Subcutaneous abdominal adipose tissue (tissue), 5 donors: Measurements from ENCODE around the gene LSMEM2.

Experiments used
- H3K27ac ChIP-seq: one replicate; pipeline ENCODE4 v1.7.0; 2013; ENCODE audit warnings: low read depth, mild to moderate bottlenecking, inconsistent platforms, low read length, moderate library complexity
- H3K27me3 ChIP-seq, 5 donors: one replicate each; pipeline ENCODE4 v1.7.0; 2013; ENCODE audit warnings: low read length in 5 of 5, inconsistent platforms in 1 of 5; ENCODE audit not compliant: control insufficient read depth in 5 of 5, insufficient read depth in 4 of 5
- H3K36me3 ChIP-seq, 5 donors: one replicate each; pipeline ENCODE4 v1.7.0; 2013; ENCODE audit warnings: low read length in 5 of 5; ENCODE audit not compliant: control insufficient read depth in 5 of 5, insufficient read depth in 5 of 5
- H3K4me1 ChIP-seq, 5 donors: one replicate each; pipeline ENCODE4 v1.7.0; 2013; ENCODE audit warnings: low read length in 5 of 5, mild to moderate bottlenecking in 3 of 5, moderate library complexity in 1 of 5; ENCODE audit not compliant: control insufficient read depth in 5 of 5, insufficient read depth in 5 of 5
- H3K4me3 ChIP-seq, 5 donors: one replicate each; pipeline ENCODE4 v1.7.0; 2013; ENCODE audit warnings: low read length in 5 of 5, low read depth in 1 of 5
- H3K9ac ChIP-seq, 5 donors: one replicate each; pipeline ENCODE4 v1.7.0; 2013; ENCODE audit warnings: low read length in 5 of 5, mild to moderate bottlenecking in 4 of 5, moderate library complexity in 3 of 5
- H3K9me3 ChIP-seq, 5 donors: one replicate each; pipeline ENCODE4 v1.7.0; 2013; ENCODE audit warnings: low read length in 5 of 5; ENCODE audit not compliant: control insufficient read depth in 5 of 5
- donor health status: healthy.
- donor health status: healthy.
- donor health status: healthy.
- donor health status: healthy.
- donor health status: healthy.

LSMEM2 gene

GRCh38 chr3:50295553-50296431 is 16.9 kb downstream of the LSMEM2 start:
- Histone ChIP-seq H3K27me3 (no peaks in the 10 kb centered on the region), H3K27ac (no peak overlapping the region), H3K36me3 (peaks cover 0 to 7% (median 4%) of the 10 kb centered on the region in 5 donors), H3K4me1 (peaks cover 17 to 51% (median 46%) of the 10 kb centered on the region in 5 donors), H3K9me3 (no peaks in the 10 kb centered on the region), H3K4me3 (no peak overlapping the region), H3K9ac (no peak overlapping the region)

- Histone ChIP-seq H3K27me3 (no peaks in the 10 kb centered on the region), H3K4me3 (no peak overlapping the region), H3K9ac (no peak overlapping the region), H3K36me3 (peaks cover 0 to 7% (median 4%) of the 10 kb centered on the region in 5 donors), H3K9me3 (no peaks in the 10 kb centered on the region), H3K4me1 (peaks cover 16 to 46% (median 40%) of the 10 kb centered on the region in 5 donors), H3K27ac (no peak overlapping the region)
These were observed 18.0 kb downstream of the LSMEM2 start for GRCh38 chr3:50296721-50297383.

GRCh38 chr3:50297384-50297775 is 18.5 kb downstream of the LSMEM2 start:
- Histone ChIP-seq H3K4me3 (no peak overlapping the region), H3K36me3 (peaks cover 0 to 7% (median 4%) of the 10 kb centered on the region in 5 donors), H3K9me3 (no peaks in the 10 kb centered on the region), H3K9ac (no peak overlapping the region), H3K4me1 (peaks cover 14 to 50% (median 41%) of the 10 kb centered on the region in 5 donors), H3K27ac (no peak overlapping the region), H3K27me3 (no peaks in the 10 kb centered on the region)

- H3K4me1 ChIP-seq: peaks cover 14 to 50% (median 42%) of the 10 kb centered on the region in 5 donors
- H3K36me3 ChIP-seq: peaks cover 0 to 7% (median 4%) of the 10 kb centered on the region in 5 donors
- peak overlapping the region in 4 of 5 donors; percentile 66 to 87 (median 76) for H3K9ac ChIP-seq
- no peaks in the 10 kb centered on the region for H3K9me3 ChIP-seq
- H3K27me3 ChIP-seq: no peaks in the 10 kb centered on the region
- peak overlapping the region; percentile 77 for H3K27ac ChIP-seq
- peak overlapping the region; percentile 61 to 91 (median 88) for H3K4me3 ChIP-seq
These were observed 19.2 kb downstream of the LSMEM2 start for GRCh38 chr3:50297896-50298725.

- Histone ChIP-seq H3K36me3 (peaks cover 0 to 7% (median 4%) of the 10 kb centered on the region in 5 donors), H3K4me3 (peak within 1 kb of the TSS; percentile 72 to 91 (median 88)), H3K27me3 (no peaks in the 10 kb centered on the region), H3K9ac (peak within 1 kb of the TSS; percentile 77 to 93 (median 81)), H3K4me1 (peaks cover 14 to 52% (median 41%) of the 10 kb centered on the region in 5 donors), H3K27ac (peak within 1 kb of the TSS; percentile 94), H3K9me3 (no peaks in the 10 kb centered on the region)
These were observed 20.1 kb downstream of the LSMEM2 start, which contains the start of the genes HYAL3 and NAA80 for GRCh38 chr3:50298836-50299637. Gene HYAL3 (minus strand): TSS chr3:50299405. CDS start chr3:50295602, 3,803 bp downstream. Gene NAA80 (minus strand): TSS chr3:50299405. CDS start chr3:50297463, 1,942 bp downstream.

GRCh38 chr3:50299638-50299928 is 20.7 kb downstream of the LSMEM2 start:
- Histone ChIP-seq H3K4me3 (peak overlapping the region; percentile 62 to 86 (median 72)), H3K36me3 (peaks cover 0 to 7% (median 4%) of the 10 kb centered on the region in 5 donors), H3K27me3 (no peaks in the 10 kb centered on the region), H3K4me1 (peaks cover 14 to 52% (median 41%) of the 10 kb centered on the region in 5 donors), H3K9ac (peak overlapping the region; percentile 73 to 93 (median 78)), H3K9me3 (no peaks in the 10 kb centered on the region), H3K27ac (peak overlapping the region; percentile 94)

- peak overlapping the region; percentile 94 for H3K27ac ChIP-seq
- peaks cover 0 to 7% (median 4%) of the 10 kb centered on the region in 5 donors for H3K36me3 ChIP-seq
- H3K27me3 ChIP-seq: no peaks in the 10 kb centered on the region
- peak overlapping the region; percentile 73 to 93 (median 78) for H3K9ac ChIP-seq
- H3K4me1 ChIP-seq: peaks cover 14 to 52% (median 41%) of the 10 kb centered on the region in 5 donors
- no peaks in the 10 kb centered on the region for H3K9me3 ChIP-seq
- peak overlapping the region; percentile 62 to 86 (median 72) for H3K4me3 ChIP-seq
These were observed 21.2 kb downstream of the LSMEM2 start for GRCh38 chr3:50299929-50300680.

- H3K4me3 ChIP-seq: peak overlapping the region in 3 of 5 donors; percentile 62 to 72 (median 69)
- peak overlapping the region; percentile 94 for H3K27ac ChIP-seq
- H3K4me1 ChIP-seq: peaks cover 14 to 52% (median 41%) of the 10 kb centered on the region in 5 donors
- peaks cover 0 to 7% (median 4%) of the 10 kb centered on the region in 5 donors for H3K36me3 ChIP-seq
- peak overlapping the region in 2 of 5 donors; percentile 73 to 81 for H3K9ac ChIP-seq
- no peaks in the 10 kb centered on the region for H3K27me3 ChIP-seq
- H3K9me3 ChIP-seq: no peaks in the 10 kb centered on the region
These were observed 21.9 kb downstream of the LSMEM2 start for GRCh38 chr3:50300681-50301254.
